AG09309 (cell line): ENCODE results near the gene TGFA.

Source experiments
- DNase-seq: peaks from one replicate; pipeline ENCODE4 v3.0.0-alpha.2; 2010; ENCODE audit warnings: low read depth
- H3K4me3 ChIP-seq: 2 replicates; pipeline ENCODE4 v1.5.1; 2011; ENCODE audit warnings: mild to moderate bottlenecking, low read depth, low read length, moderate library complexity; ENCODE audit not compliant: control insufficient read depth
- CTCF ChIP-seq: IDR thresholded peaks from 2 replicates; pipeline ENCODE4 v1.5.1; 2011; ENCODE audit warnings: mild to moderate bottlenecking, low read depth, low read length, inconsistent platforms; ENCODE audit not compliant: insufficient read depth, control insufficient read depth; ENCODE audit errors: missing control alignments

The TGFA gene

GRCh38 chr2:70461414-70461813 is 92.2 kb downstream of the TGFA start:
- TF ChIP-seq CTCF: no peak
- H3K4me3 ChIP-seq: no peak overlapping the region
- DNase-seq: no peak

DNA sequence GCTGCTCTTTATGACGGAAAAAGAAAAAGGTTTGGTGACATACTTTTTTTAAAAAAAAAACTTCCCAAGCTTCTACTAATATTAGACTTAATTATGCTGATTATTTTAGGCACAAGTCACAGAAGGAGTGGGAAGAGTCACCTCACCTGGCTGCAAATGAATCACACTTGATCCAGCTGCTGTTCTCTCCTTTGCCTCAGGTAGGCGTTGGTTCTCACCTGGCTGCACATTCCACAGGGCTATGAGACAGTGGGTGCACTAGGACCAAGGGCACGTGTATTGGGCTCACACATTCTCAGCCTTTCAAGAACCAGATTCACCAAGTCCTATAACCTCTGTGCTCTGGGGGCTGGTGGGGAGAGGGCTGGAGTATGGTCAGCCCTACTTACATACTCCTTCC is 93.3 kb downstream of the TGFA start:
- H3K4me3 ChIP-seq: no peak overlapping the region
- no peak for TF ChIP-seq CTCF
- DNase-seq: no peak

DNA sequence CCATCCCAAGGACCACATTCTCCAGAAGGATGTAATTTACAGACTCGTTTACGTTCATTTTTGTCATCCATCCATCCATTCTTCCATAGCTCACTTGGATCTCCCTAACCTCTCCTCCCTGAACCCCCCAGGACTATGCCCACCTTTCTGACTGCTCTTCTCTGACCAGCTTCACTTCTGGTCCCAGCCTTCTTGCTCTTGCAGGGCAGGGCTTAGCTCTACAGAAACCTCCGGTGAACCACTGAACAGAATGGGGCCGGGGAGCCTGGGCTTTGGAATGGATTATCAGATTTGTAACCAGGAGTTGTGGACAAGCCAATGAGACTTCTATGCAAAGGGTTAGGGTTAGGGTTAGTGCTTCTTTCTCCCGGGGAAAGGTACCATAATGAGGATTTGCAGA is 95.0 kb downstream of the TGFA start:
- no peak overlapping the region for H3K4me3 ChIP-seq
- no peak for TF ChIP-seq CTCF
- DNase-seq: no peak

GRCh38 chr2:70456585-70457495 is 96.8 kb downstream of the TGFA start:
- no peak overlapping the region for H3K4me3 ChIP-seq
- no peak for TF ChIP-seq CTCF
- no peak for DNase-seq

DNA sequence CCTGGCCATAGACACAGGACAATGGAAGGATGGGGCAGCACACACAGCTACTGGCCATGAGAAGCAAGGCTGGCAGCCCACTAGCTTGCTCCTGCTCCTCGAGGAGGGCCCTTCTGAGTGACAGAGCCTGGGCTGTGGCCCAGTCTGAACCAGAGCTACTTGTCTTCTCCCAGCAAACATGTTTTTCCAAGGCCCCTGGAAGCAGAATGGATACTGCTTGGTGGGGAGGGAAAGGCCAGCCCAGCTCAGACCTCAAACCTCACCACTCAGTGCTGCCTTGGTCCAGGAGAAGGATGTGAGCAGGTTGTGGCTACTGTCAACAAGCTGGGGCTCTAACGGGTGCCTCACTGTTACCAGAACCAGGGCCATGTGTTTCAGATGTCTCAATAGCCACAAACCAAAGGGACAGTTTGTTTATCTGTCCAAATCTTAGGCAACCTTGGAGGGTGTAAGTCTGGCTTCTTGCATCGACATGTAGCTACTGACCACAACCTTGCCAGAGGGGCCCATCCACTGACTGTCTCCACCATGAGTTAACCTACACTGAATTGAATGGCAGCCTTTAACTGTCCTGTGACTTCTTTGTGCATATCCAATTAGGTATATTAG is 98.6 kb downstream of the TGFA start:
- TF ChIP-seq CTCF: no peak
- H3K4me3 ChIP-seq: no peak overlapping the region
- DNase-seq: no peak

DNA sequence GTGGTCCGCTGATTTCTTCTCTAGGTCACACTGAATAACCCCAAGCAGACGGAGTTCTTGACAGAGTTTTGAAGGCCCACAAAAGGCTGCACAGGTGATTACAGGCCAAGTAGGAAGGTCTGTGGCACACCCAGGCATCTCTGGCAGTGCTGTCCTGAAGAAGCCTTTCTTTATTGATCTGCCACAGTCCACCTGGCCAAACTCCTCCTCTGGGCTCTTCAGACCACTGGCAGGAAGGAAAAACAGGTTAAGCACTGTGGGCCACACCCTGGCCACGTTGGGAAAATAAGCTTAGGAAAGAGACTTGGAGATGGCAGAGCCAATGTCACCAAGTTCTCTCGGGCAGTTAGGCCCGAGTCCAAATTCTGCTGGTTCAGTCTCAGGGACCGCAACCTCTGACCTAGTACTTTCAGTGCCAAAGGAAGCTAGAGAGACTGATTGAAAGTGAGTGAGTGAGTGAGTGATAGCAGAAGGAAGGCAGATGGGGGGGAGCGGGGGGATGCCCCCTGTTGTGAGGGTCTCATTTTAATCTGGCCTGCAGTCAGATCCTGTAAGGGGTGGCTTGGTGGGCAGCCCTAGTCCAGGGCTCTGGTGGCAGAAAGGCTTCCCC is 102.9 kb downstream of the TGFA start:
- no peak overlapping the region for H3K4me3 ChIP-seq
- DNase-seq: no peak
- TF ChIP-seq CTCF: no peak
